Peyer's patch (tissue), 4 donors: ENCODE results near the gene IKZF3.

Experiments used
- POLR2A ChIP-seq, 2 donors: fragments of 450-650 bp; IDR thresholded peaks; one replicate each; pipeline ENCODE4 v1.5.1; 2017; ENCODE audit warnings: antibody characterized with exemption in 2 of 2, mild to moderate bottlenecking in 2 of 2, moderate library complexity in 2 of 2
- TF ChIP-seq, protein P1 (sequence below), 6 experiments: fragments of 450-650 bp in 4 of 6; fragments of 200-600 bp in 2 of 6; sonication (generic) in 1 of 6; IDR thresholded peaks; one replicate each; pipeline ENCODE4 v1.5.1; 2017 to 2019; ENCODE audit warnings: antibody characterized with exemption in 6 of 6, mild to moderate bottlenecking in 3 of 6, moderate library complexity in 1 of 6

DNA sequence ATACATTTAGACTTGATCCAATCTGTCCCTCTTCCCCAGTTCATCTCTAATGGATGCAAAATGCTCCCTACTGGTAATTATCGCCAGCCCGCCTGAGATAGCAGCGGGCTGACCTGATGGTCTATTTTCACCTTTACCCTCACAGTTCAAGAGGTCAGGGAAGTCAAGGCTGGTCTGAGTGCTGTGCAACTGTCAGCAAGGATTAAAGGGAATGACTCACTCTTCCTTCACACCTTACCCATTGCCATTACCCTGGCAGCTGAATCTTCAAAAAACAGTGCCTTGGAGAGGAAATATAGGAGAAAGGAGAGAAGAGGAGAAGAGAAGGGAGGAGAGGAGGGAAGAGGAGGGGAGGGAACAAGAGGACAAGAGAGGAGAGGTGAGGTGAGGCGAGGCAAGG lies 90.1 kb downstream of the IKZF3 start:
- TF ChIP-seq POLR2A (IDR thresholded peaks at IDR 0.05), result no peak
- TF ChIP-seq, protein P1, sequence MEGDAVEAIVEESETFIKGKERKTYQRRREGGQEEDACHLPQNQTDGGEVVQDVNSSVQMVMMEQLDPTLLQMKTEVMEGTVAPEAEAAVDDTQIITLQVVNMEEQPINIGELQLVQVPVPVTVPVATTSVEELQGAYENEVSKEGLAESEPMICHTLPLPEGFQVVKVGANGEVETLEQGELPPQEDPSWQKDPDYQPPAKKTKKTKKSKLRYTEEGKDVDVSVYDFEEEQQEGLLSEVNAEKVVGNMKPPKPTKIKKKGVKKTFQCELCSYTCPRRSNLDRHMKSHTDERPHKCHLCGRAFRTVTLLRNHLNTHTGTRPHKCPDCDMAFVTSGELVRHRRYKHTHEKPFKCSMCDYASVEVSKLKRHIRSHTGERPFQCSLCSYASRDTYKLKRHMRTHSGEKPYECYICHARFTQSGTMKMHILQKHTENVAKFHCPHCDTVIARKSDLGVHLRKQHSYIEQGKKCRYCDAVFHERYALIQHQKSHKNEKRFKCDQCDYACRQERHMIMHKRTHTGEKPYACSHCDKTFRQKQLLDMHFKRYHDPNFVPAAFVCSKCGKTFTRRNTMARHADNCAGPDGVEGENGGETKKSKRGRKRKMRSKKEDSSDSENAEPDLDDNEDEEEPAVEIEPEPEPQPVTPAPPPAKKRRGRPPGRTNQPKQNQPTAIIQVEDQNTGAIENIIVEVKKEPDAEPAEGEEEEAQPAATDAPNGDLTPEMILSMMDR (IDR thresholded peaks at IDR 0.05), result no peak
